Fibroblast of skin of abdomen (primary cell): Measurements from ENCODE around the gene HSPA8.

Experiments
- DNase-seq: peaks from one replicate; pipeline ENCODE4 v3.0.0-alpha.2; 2013

Gene HSPA8

GRCh38 chr11:123046473-123047259, 15.3 kb downstream of the HSPA8 start:
- no peak for DNase-seq

- no peak for DNase-seq
These were observed 16.8 kb downstream of the HSPA8 start for GRCh38 chr11:123045101-123045500.

- no peak for DNase-seq
These were observed 20.8 kb downstream of the HSPA8 start for GRCh38 chr11:123041185-123041584.

- DNase-seq = no peak
These were observed 21.9 kb downstream of the HSPA8 start for GRCh38 chr11:123040111-123040432.

GRCh38 chr11:123035831-123036230, 26.1 kb downstream of the HSPA8 start:
- DNase-seq = no peak

- no peak for DNase-seq
These were observed 27.3 kb downstream of the HSPA8 start for GRCh38 chr11:123034597-123034996.

- no peak for DNase-seq
These were observed 28.0 kb downstream of the HSPA8 start for GRCh38 chr11:123033895-123034294.

GRCh38 chr11:123030517-123030916, 31.4 kb downstream of the HSPA8 start:
- DNase-seq = no peak

GRCh38 chr11:123020968-123021367, 41.0 kb downstream of the HSPA8 start:
- DNase-seq = peak; percentile 55

- no peak for DNase-seq
These were observed 43.2 kb downstream of the HSPA8 start for GRCh38 chr11:123018702-123019101.

GRCh38 chr11:123011510-123011909, 50.4 kb downstream of the HSPA8 start:
- DNase-seq = no peak
